HEK293 (cell line): Measurements from ENCODE around the gene BRMS1L.

Source experiments
- CTCF ChIA-PET: fragments of 350-600 bp; formaldehyde crosslinking; extraction: SDS; loops from one replicate; lab custom pipeline; 2021; ENCODE audit warnings: antibody characterized with exemption; lab: Yijun Ruan, JAX
- POLR2A ChIA-PET: fragments of 300-600 bp; formaldehyde crosslinking; extraction: SDS; loops from one replicate; lab custom pipeline; 2020; ENCODE audit warnings: antibody characterized with exemption, inconsistent platforms; lab: Yijun Ruan, JAX
- H3K27ac ChIP-seq: fragments of 200-500 bp; sonication (Bioruptor generic); 2 replicates; pipeline ENCODE4 v1.5.1; 2014; ENCODE audit warnings: low read depth, low read length, control low read depth, inconsistent platforms; ENCODE audit errors: extremely low read depth
- H3K36me3 ChIP-seq, 2 experiments: fragments of 200-500 bp in 1 of 2; sonication (Bioruptor generic) in 1 of 2; 1 replicate in 1 of 2; 2 replicates in 1 of 2; pipeline ENCODE4 v1.5.1; 2014 to 2017; ENCODE audit warnings: inconsistent platforms in 2 of 2, low read length in 2 of 2; ENCODE audit not compliant: control insufficient read depth in 2 of 2, insufficient read depth in 1 of 2
- H3K4me1 ChIP-seq: fragments of 200-500 bp; sonication (Bioruptor generic); 2 replicates; pipeline ENCODE4 v1.5.1; 2014; ENCODE audit warnings: mild to moderate bottlenecking, low read length, inconsistent platforms; ENCODE audit not compliant: control insufficient read depth, insufficient read depth
- H3K4me3 ChIP-seq: 2 replicates; pipeline ENCODE4 v1.5.1; 2011; ENCODE audit warnings: low read depth, mild to moderate bottlenecking, control low read depth, low read length, moderate library complexity
- H3K9me3 ChIP-seq: fragments of 200-500 bp; sonication (Bioruptor generic); 2 replicates; pipeline ENCODE4 v1.5.1; 2014; ENCODE audit warnings: low read depth, low read length, inconsistent platforms; ENCODE audit not compliant: control insufficient read depth, insufficient read depth
- BCL11B ChIP-seq: fragments of 450-650 bp; formaldehyde crosslinking; IDR thresholded peaks from 2 replicates; pipeline ENCODE4 v1.5.1; 2016; ENCODE audit warnings: low read depth, missing biosample characterization, missing genetic modification characterization
- EGR2 ChIP-seq: fragments of 450-650 bp; formaldehyde crosslinking; IDR thresholded peaks from 2 replicates; pipeline ENCODE4 v1.5.1; 2016; ENCODE audit warnings: low read depth, missing biosample characterization, missing genetic modification characterization
- GLIS2 ChIP-seq: fragments of 450-650 bp; formaldehyde crosslinking; IDR thresholded peaks from 2 replicates; pipeline ENCODE4 v1.5.1; 2016; ENCODE audit warnings: missing biosample characterization, missing genetic modification characterization
- PRDM1 ChIP-seq: fragments of 450-650 bp; formaldehyde crosslinking; IDR thresholded peaks from 2 replicates; pipeline ENCODE4; 2016; ENCODE audit warnings: missing biosample characterization, missing genetic modification characterization
- SCRT2 ChIP-seq: fragments of 450-650 bp; formaldehyde crosslinking; IDR thresholded peaks from 2 replicates; pipeline ENCODE4 v1.5.1; 2016; ENCODE audit warnings: missing biosample characterization, missing genetic modification characterization
- TRIM28 ChIP-seq: IDR thresholded peaks from 2 replicates; pipeline ENCODE4 v1.6.1; 2011; ENCODE audit warnings: low read length, control low read depth, borderline replicate concordance
- ZEB2 ChIP-seq: fragments of 450-650 bp; formaldehyde crosslinking; IDR thresholded peaks from 2 replicates; pipeline ENCODE4 v1.5.1; 2016; ENCODE audit warnings: missing biosample characterization, missing genetic modification characterization
- ZFP3 ChIP-seq: fragments of 450-650 bp; formaldehyde crosslinking; IDR thresholded peaks from 2 replicates; pipeline ENCODE4 v1.5.1; 2016; ENCODE audit warnings: low read depth, missing biosample characterization, missing genetic modification characterization
- ZNF114 ChIP-seq: fragments of 450-650 bp; formaldehyde crosslinking; IDR thresholded peaks from 2 replicates; pipeline ENCODE4 v1.5.0; 2017; ENCODE audit warnings: missing biosample characterization, missing genetic modification characterization
- ZNF133 ChIP-seq: fragments of 450-650 bp; formaldehyde crosslinking; IDR thresholded peaks from 2 replicates; pipeline ENCODE4 v1.5.1; 2016; ENCODE audit warnings: missing biosample characterization, missing genetic modification characterization
- ZNF138 ChIP-seq: fragments of 450-650 bp; formaldehyde crosslinking; IDR thresholded peaks from 2 replicates; pipeline ENCODE4 v1.5.1; 2016; ENCODE audit warnings: missing biosample characterization, missing genetic modification characterization, borderline replicate concordance
- ZNF169 ChIP-seq: fragments of 450-650 bp; formaldehyde crosslinking; IDR thresholded peaks from 2 replicates; pipeline ENCODE4 v1.5.1; 2016; ENCODE audit warnings: missing biosample characterization, missing genetic modification characterization
- ZNF366 ChIP-seq: fragments of 450-650 bp; formaldehyde crosslinking; conservative IDR thresholded peaks from 2 replicates; pipeline ENCODE4 v1.5.1; 2016; ENCODE audit warnings: missing biosample characterization, missing genetic modification characterization
- ZNF404 ChIP-seq: fragments of 450-650 bp; formaldehyde crosslinking; IDR thresholded peaks from 2 replicates; pipeline ENCODE4 v1.5.1; 2017; ENCODE audit warnings: missing biosample characterization, missing genetic modification characterization
- ZNF623 ChIP-seq: fragments of 450-650 bp; formaldehyde crosslinking; IDR thresholded peaks from 2 replicates; pipeline ENCODE4 v1.5.1; 2016; ENCODE audit warnings: missing biosample characterization, missing genetic modification characterization
- ZNF76 ChIP-seq: fragments of 450-650 bp; formaldehyde crosslinking; IDR thresholded peaks from 2 replicates; pipeline ENCODE4; 2016; ENCODE audit warnings: low read depth, missing biosample characterization, missing genetic modification characterization, borderline replicate concordance
- ZNF776 ChIP-seq: fragments of 450-650 bp; formaldehyde crosslinking; IDR thresholded peaks from 2 replicates; pipeline ENCODE4 v1.5.0; 2017; ENCODE audit warnings: missing biosample characterization, missing genetic modification characterization, borderline replicate concordance
- ZNF785 ChIP-seq: fragments of 450-650 bp; formaldehyde crosslinking; IDR thresholded peaks from 2 replicates; pipeline ENCODE4 v1.5.1; 2016; ENCODE audit warnings: missing biosample characterization, missing genetic modification characterization
- ZNF830 ChIP-seq: fragments of 450-650 bp; IDR thresholded peaks from 2 replicates; pipeline ENCODE4 v1.5.0; 2018; ENCODE audit warnings: missing biosample characterization, missing genetic modification characterization, low read depth, mild to moderate bottlenecking, moderate library complexity
- TF ChIP-seq, protein P1 (sequence below): fragments of 450-650 bp; formaldehyde crosslinking; IDR thresholded peaks from 2 replicates; pipeline ENCODE4 v1.5.1; 2016; ENCODE audit warnings: missing biosample characterization, missing genetic modification characterization
- TF ChIP-seq, protein P2 (sequence below): fragments of 450-650 bp; formaldehyde crosslinking; conservative IDR thresholded peaks from 2 replicates; pipeline ENCODE4 v1.5.1; 2016; ENCODE audit warnings: low read depth, missing biosample characterization, missing genetic modification characterization
- TF ChIP-seq, protein P3 (sequence below): fragments of 450-650 bp; formaldehyde crosslinking; IDR thresholded peaks from 2 replicates; pipeline ENCODE4 v1.5.1; 2016; ENCODE audit warnings: missing biosample characterization, missing genetic modification characterization
- TF ChIP-seq, protein P4 (sequence below): fragments of 450-650 bp; formaldehyde crosslinking; IDR thresholded peaks from 2 replicates; pipeline ENCODE4 v1.5.1; 2017; ENCODE audit warnings: missing biosample characterization, missing genetic modification characterization

BRMS1L gene

DNA sequence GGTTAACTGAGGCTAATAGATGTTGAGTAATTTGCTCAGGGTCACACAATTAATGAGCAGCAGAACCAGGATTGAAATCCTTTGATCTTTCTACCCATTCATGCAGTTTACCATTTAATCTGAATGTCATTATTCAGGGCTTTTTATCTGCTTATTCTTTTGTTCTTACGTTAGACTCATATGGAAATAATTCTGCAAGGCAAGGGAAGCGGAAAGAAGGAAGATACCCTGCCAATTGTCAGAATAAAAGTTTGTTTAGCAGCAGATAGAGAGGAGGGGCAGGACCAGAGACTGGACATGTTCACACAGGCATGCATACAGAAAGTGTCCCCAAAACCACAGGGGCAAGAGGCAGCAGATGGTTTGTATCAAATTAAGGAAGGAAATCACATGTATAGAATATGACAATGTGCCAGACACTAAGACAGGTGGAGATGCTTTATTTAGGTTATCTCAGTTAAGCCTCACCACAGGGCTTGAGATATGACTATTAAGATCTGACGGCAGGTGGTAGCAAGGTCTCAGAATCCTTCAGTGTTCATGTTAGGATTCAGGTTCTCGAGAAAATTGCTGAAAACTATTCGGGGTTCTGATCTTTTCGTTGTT, 29.8 kb downstream of the BRMS1L start:
- CTCF ChIA-PET, result interaction anchor here (1.1 kb wide), 1 partner anchor 26 kb away, joined by 4 read pairs; no protein-coding TSS in a partner anchor

DNA sequence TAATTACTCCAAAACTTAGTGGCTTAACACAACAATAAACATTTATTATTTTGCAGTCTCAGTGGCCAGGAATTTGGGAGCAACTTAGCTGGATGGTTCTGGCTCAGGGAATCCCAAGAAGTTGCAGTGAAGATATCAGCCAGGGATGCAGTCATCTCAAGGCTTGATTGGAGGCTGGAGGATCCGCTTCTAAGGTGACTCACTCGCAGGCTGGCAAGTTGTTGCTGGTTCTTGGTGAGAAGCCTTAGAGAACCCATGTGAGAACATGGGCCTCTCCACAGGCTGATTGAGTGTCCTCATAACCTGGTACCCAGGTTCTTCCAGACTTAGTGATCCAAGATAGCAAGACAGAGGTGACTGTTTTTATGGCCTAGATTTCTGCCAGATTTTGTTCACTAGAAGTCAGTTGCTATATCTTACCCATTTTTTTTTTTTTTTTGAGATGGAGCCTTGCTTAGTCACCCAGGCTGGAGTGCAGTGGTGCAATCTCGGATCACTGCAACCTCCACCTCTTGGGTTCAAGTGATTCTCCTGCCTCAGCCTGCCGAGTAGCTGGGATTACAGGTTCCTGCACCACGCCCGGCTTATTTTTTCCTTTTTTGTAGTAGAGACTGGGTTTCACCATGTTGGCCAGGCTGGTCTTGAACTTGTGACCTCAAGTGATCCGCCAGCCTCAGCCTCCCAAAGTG, 32.5 kb downstream of the BRMS1L start:
- no peaks in the 10 kb centered on the region for H3K9me3 ChIP-seq
- H3K4me3 ChIP-seq, result no peak overlapping the region
- H3K36me3 ChIP-seq, result peaks cover 18 to 32% of the 10 kb centered on the region in 2 experiments
- ChIA-PET CTCF (no interaction called here), POLR2A (no interaction called here)
- TF ChIP-seq ZNF138 (tag by site-specific recombination), result no peak
- no peak for TF ChIP-seq SCRT2 (tag by site-specific recombination)
- TF ChIP-seq ZNF169 (tag by site-specific recombination), result no peak
- TF ChIP-seq GLIS2, result no peak
- TF ChIP-seq ZNF623 (tag by site-specific recombination), result no peak
- TF ChIP-seq PRDM1 (tag by site-specific recombination), result no peak
- TF ChIP-seq ZNF785 (tag by site-specific recombination), result no peak
- TF ChIP-seq, protein P1, sequence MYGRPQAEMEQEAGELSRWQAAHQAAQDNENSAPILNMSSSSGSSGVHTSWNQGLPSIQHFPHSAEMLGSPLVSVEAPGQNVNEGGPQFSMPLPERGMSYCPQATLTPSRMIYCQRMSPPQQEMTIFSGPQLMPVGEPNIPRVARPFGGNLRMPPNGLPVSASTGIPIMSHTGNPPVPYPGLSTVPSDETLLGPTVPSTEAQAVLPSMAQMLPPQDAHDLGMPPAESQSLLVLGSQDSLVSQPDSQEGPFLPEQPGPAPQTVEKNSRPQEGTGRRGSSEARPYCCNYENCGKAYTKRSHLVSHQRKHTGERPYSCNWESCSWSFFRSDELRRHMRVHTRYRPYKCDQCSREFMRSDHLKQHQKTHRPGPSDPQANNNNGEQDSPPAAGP, result no peak
- TF ChIP-seq ZNF776 (tag by site-specific recombination), result no peak
- TF ChIP-seq, protein P2, sequence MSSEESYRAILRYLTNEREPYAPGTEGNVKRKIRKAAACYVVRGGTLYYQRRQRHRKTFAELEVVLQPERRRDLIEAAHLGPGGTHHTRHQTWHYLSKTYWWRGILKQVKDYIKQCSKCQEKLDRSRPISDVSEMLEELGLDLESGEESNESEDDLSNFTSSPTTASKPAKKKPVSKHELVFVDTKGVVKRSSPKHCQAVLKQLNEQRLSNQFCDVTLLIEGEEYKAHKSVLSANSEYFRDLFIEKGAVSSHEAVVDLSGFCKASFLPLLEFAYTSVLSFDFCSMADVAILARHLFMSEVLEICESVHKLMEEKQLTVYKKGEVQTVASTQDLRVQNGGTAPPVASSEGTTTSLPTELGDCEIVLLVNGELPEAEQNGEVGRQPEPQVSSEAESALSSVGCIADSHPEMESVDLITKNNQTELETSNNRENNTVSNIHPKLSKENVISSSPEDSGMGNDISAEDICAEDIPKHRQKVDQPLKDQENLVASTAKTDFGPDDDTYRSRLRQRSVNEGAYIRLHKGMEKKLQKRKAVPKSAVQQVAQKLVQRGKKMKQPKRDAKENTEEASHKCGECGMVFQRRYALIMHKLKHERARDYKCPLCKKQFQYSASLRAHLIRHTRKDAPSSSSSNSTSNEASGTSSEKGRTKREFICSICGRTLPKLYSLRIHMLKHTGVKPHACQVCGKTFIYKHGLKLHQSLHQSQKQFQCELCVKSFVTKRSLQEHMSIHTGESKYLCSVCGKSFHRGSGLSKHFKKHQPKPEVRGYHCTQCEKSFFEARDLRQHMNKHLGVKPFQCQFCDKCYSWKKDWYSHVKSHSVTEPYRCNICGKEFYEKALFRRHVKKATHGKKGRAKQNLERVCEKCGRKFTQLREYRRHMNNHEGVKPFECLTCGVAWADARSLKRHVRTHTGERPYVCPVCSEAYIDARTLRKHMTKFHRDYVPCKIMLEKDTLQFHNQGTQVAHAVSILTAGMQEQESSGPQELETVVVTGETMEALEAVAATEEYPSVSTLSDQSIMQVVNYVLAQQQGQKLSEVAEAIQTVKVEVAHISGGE, result no peak
- no peak for TF ChIP-seq ZNF366 (tag by site-specific recombination)
- TF ChIP-seq ZNF133 (tag by site-specific recombination), result no peak
- TF ChIP-seq ZFP3 (tag by site-specific recombination), result no peak
- H3K4me1 ChIP-seq, result no peaks in the 10 kb centered on the region
- no peak overlapping the region for H3K27ac ChIP-seq

More for the DNA sequence above, 29.8 kb downstream of the BRMS1L start:
- Histone ChIP-seq H3K36me3 (peaks cover 25 to 28% of the 10 kb centered on the region in 2 experiments), H3K27ac (no peak overlapping the region), H3K9me3 (no peaks in the 10 kb centered on the region), H3K4me1 (no peaks in the 10 kb centered on the region), H3K4me3 (no peak overlapping the region)
- no peak for TF ChIP-seq TRIM28
- POLR2A ChIA-PET, result no interaction called here

DNA sequence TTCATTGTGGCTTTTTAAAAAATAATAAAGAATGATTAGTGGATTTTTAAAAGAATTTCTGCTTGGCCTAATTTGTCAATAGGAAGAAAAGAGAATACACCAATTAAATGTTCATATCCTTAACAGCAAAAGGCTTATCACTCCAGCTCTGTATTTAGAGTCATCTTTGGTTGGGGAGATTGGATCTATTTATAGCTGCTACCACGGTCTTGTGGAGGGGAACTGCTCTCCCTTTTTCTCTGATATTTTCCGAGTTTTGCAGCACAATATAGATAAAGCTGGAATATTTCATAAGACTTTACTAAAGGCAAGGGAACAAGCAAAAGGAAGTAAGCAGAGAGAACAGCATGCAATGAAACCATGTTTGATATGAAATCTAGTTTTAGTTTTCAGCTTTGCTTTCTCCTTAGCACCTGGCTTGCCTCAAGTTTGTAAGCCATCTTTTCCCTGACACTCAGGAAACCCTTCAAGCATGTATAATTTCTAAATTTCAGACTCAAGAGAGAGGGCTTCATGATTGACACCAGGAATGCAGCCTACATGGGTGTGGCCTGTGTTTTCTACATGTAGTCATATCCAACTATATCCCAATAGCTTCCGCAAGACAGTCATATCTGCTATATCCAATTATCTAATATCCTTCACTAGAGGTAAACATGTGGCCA, 35.2 kb downstream of the BRMS1L start:
- no peak overlapping the region for H3K4me3 ChIP-seq
- H3K9me3 ChIP-seq, result no peaks in the 10 kb centered on the region
- peaks cover 33 to 54% of the 10 kb centered on the region in 2 experiments for H3K36me3 ChIP-seq
- H3K27ac ChIP-seq, result no peak overlapping the region
- H3K4me1 ChIP-seq, result no peaks in the 10 kb centered on the region; the same call in 1 of the 2 replicates
- ChIA-PET POLR2A (interaction anchor here (1.6 kb wide), 1 partner anchor 35 kb away, joined by 8 read pairs; the partner anchor contains the start of gene BRMS1L), CTCF (interaction anchor here (0.6 to 0.7 kb wide), 4 partner anchors 9 to 694 kb away, joined by 3 to 4 read pairs (median 4); no protein-coding TSS in a partner anchor)
- no peak for TF ChIP-seq BCL11B (tag by site-specific recombination)
- no peak for TF ChIP-seq ZNF76
- no peak for TF ChIP-seq EGR2 (tag by site-specific recombination)
- no peak for TF ChIP-seq ZNF830 (tag by site-specific recombination)
- TF ChIP-seq, protein P3, sequence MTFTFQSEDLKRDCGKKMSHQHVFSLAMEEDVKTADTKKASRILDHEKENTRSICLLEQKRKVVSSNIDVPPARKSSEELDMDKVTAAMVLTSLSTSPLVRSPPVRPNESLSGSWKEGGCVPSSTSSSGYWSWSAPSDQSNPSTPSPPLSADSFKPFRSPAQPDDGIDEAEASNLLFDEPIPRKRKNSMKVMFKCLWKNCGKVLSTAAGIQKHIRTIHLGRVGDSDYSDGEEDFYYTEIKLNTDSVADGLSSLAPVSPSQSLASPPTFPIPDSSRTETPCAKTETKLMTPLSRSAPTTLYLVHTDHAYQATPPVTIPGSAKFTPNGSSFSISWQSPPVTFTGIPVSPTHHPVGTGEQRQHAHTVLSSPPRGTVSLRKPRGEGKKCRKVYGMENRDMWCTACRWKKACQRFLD (tag by site-specific recombination), result no peak
- TF ChIP-seq ZEB2, result no peak
- no peak for TF ChIP-seq ZNF114 (tag by site-specific recombination)
- TF ChIP-seq, protein P4, sequence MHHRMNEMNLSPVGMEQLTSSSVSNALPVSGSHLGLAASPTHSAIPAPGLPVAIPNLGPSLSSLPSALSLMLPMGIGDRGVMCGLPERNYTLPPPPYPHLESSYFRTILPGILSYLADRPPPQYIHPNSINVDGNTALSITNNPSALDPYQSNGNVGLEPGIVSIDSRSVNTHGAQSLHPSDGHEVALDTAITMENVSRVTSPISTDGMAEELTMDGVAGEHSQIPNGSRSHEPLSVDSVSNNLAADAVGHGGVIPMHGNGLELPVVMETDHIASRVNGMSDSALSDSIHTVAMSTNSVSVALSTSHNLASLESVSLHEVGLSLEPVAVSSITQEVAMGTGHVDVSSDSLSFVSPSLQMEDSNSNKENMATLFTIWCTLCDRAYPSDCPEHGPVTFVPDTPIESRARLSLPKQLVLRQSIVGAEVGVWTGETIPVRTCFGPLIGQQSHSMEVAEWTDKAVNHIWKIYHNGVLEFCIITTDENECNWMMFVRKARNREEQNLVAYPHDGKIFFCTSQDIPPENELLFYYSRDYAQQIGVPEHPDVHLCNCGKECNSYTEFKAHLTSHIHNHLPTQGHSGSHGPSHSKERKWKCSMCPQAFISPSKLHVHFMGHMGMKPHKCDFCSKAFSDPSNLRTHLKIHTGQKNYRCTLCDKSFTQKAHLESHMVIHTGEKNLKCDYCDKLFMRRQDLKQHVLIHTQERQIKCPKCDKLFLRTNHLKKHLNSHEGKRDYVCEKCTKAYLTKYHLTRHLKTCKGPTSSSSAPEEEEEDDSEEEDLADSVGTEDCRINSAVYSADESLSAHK (tag by site-specific recombination), result no peak
- no peak for TF ChIP-seq ZNF404 (tag by site-specific recombination)
